Measurements from ENCODE around the gene MRPL4.
"Not testable (repeated sequence)": the region's sequence is repeated elsewhere in the genome, so short reads cannot be mapped to it uniquely, and the experiment has no call there.

The MRPL4 gene

DNA sequence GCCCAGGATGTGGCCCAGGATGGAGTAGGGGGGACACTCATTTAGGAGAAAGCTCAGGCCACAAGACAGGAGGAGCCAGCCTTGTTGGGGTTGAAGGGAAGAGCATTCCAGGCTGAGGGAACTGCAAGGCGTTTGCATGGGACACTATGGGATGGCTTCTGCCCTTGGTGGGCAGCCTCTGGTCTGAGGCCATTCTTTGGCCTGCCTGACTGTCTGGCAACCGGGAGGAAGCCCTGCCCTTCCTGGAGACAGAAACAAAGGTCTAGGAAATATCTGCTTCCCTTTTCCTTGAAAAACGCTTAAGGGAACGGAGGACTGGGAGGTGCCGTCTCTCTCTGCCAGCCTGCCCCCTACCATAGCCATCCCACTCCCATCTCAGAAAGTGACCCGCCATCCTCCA lies 16.1 kb downstream of the MRPL4 start:
- H3K4me1 ChIP-seq (ENCODE audit: control insufficient read depth, insufficient read depth, low read length) = 0 out of 2 replicates have a peak, but pooled peaks cover 5% of the 10 kb centered on the region
- H3K4me3 ChIP-seq (ENCODE audit: low read depth, low read length) = no peak overlapping the region
- peaks cover 28% of the 10 kb centered on the region for H3K27me3 ChIP-seq (ENCODE audit: control insufficient read depth, insufficient read depth, low read length)
- H3K27ac ChIP-seq (ENCODE audit: low read depth, low read length) = no peak overlapping the region
- H3K9me3 ChIP-seq (ENCODE audit: control insufficient read depth, insufficient read depth, low read length) = no peaks in the 10 kb centered on the region
- H3K36me3 ChIP-seq (ENCODE audit: control insufficient read depth, insufficient read depth, low read length) = no peaks in the 10 kb centered on the region
- no peak overlapping the region for H3K9ac ChIP-seq (ENCODE audit: low read depth, low read length)

DNA sequence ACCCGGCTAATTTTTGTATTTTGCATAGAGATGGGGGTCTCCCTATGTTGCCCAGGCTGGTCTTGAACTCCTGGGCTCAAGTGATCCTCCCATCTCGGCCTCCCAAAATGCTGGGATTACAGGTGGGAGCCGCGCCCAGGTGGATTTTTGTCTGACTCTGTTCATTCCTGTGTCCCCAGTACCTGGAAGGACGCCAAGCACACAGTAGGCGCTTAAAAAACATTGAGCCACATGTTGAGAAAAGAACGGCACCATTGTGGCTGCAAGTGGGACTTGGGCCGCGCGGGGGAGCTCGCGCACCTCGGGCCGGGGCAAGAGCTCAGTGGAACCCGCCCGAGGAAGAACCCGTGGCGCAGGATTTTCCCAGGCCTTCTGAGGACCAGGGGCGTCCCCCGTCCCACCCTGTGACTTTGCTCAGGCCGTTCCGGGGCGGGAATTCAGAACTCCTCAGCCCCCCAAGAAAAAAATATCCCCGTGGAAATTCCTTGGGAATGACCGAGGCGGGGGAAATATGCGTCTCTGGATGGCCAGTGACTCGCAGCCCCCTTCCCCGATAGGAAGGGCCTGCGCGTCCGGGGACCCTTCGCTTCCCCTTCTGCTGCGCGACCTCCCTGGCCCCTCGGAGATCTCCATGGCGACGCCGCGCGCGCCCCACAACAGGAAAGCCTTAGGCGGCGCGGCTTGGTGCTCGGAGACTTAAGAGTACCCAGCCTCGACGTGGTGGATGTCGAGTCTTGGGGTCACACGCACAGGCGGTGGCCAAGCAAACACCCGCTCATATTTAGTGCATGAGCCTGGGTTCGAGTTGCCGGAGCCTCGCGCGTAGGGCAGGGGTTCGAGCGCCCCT lies 17.5 kb downstream of the MRPL4 start:
- Histone ChIP-seq H3K27ac (ENCODE audit: low read depth, low read length) (no peak overlapping the region), H3K4me3 (ENCODE audit: low read depth, low read length) (peak overlapping the region; percentile 59), H3K9me3 (ENCODE audit: control insufficient read depth, insufficient read depth, low read length) (no peaks in the 10 kb centered on the region), H3K27me3 (ENCODE audit: control insufficient read depth, insufficient read depth, low read length) (peaks cover 28% of the 10 kb centered on the region), H3K4me1 (ENCODE audit: control insufficient read depth, insufficient read depth, low read length) (0 out of 2 replicates have a peak, but pooled peaks cover 5% of the 10 kb centered on the region), H3K9ac (ENCODE audit: low read depth, low read length) (no peak overlapping the region), H3K36me3 (ENCODE audit: control insufficient read depth, insufficient read depth, low read length) (no peaks in the 10 kb centered on the region)

DNA sequence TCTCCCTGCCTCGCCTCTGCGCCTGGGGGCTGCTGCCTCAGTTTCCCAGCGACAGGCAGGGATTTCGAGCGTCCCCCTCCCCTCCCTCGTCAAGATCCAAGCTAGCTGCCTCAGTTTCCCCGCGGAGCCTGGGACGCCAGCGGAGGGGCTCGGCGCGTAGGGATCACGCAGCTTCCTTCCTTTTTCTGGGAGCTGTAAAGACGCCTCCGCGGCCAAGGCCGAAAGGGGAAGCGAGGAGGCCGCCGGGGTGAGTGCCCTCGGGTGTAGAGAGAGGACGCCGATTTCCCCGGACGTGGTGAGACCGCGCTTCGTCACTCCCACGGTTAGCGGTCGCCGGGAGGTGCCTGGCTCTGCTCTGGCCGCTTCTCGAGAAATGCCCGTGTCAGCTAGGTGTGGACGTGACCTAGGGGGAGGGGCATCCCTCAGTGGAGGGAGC lies 18.2 kb downstream of the MRPL4 start:
- no peak overlapping the region for H3K27ac ChIP-seq (ENCODE audit: low read depth, low read length)

DNA sequence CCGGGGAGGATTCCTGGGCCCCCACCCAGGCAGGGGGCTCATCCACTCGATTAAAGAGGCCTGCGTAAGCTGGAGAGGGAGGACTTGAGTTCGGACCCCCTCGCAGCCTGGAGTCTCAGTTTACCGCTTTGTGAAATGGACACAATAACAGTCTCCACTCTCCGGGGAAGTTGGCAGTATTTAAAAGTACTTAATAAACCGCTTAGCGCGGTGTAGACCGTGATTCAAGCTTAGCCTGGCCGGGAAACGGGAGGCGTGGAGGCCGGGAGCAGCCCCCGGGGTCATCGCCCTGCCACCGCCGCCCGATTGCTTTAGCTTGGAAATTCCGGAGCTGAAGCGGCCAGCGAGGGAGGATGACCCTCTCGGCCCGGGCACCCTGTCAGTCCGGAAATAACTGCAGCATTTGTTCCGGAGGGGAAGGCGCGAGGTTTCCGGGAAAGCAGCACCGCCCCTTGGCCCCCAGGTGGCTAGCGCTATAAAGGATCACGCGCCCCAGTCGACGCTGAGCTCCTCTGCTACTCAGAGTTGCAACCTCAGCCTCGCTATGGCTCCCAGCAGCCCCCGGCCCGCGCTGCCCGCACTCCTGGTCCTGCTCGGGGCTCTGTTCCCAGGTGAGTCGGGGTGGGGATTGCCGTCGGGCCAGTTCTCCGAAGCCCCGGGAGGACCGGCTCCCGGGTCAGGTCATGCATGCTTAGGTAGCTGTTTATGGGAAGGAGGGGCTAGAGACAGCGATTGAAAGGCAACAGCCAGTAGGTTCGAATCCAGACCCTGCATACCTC lies 18.8 kb downstream of the MRPL4 start, which contains the start of gene ICAM1:
ICAM1 (plus strand) TSS at position 505 of the 779 bp plus-strand sequence; CDS start at position 545, 40 bp downstream.
- no peaks in the 10 kb centered on the region for H3K36me3 ChIP-seq (ENCODE audit: control insufficient read depth, insufficient read depth, low read length)
- H3K9me3 ChIP-seq (ENCODE audit: control insufficient read depth, insufficient read depth, low read length) = no peaks in the 10 kb centered on the region
- no peak within 1 kb of the TSS for H3K27ac ChIP-seq (ENCODE audit: low read depth, low read length)
- H3K4me3 ChIP-seq (ENCODE audit: low read depth, low read length) = peak within 1 kb of the TSS; percentile 59
- H3K27me3 ChIP-seq (ENCODE audit: control insufficient read depth, insufficient read depth, low read length) = peaks cover 28% of the 10 kb centered on the region
- H3K9ac ChIP-seq (ENCODE audit: low read depth, low read length) = no peak within 1 kb of the TSS
- H3K4me1 ChIP-seq (ENCODE audit: control insufficient read depth, insufficient read depth, low read length) = 0 out of 2 replicates have a peak, but pooled peaks cover 5% of the 10 kb centered on the region

More for the DNA sequence above, 18.2 kb downstream of the MRPL4 start:
- peak overlapping the region; percentile 59 for H3K4me3 ChIP-seq (ENCODE audit: low read depth, low read length)
- H3K4me1 ChIP-seq (ENCODE audit: control insufficient read depth, insufficient read depth, low read length) = 0 out of 2 replicates have a peak, but pooled peaks cover 5% of the 10 kb centered on the region
- no peak overlapping the region for H3K9ac ChIP-seq (ENCODE audit: low read depth, low read length)
- H3K36me3 ChIP-seq (ENCODE audit: control insufficient read depth, insufficient read depth, low read length) = no peaks in the 10 kb centered on the region
- H3K9me3 ChIP-seq (ENCODE audit: control insufficient read depth, insufficient read depth, low read length) = no peaks in the 10 kb centered on the region
- H3K27me3 ChIP-seq (ENCODE audit: control insufficient read depth, insufficient read depth, low read length) = peaks cover 28% of the 10 kb centered on the region

DNA sequence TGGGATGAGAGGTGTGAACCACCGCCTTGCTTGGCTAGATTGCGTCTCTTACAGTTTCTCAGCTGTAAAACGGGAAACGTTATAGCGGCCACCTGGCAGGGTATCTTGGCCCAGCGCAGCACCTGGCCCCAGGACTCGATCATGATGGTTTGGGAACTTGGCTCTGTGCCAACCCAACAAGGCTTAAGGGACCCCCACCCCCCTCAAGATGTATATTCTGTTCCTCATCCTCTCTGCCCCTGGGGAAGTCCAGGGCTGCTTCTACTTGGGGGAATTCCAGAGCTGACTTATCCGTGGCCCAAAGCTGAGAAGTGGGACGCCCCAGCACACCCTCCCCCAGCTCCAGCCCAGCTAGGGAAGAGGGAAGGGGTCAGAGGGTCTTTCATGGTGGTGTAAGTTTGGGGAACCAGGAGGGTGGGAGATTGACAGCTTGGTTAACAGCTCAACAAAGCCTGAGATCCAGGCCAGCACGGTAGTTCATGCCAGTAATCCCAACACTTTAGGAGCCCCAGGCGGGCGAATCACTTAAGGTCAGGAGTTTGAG lies 19.6 kb downstream of the MRPL4 start:
- Histone ChIP-seq H3K4me1 (ENCODE audit: control insufficient read depth, insufficient read depth, low read length) (0 out of 2 replicates have a peak, but pooled peaks cover 5% of the 10 kb centered on the region), H3K9me3 (ENCODE audit: control insufficient read depth, insufficient read depth, low read length) (no peaks in the 10 kb centered on the region), H3K36me3 (ENCODE audit: control insufficient read depth, insufficient read depth, low read length) (no peaks in the 10 kb centered on the region), H3K4me3 (ENCODE audit: low read depth, low read length) (peak overlapping the region; percentile 59; the same call in 1 of the 2 replicates), H3K9ac (ENCODE audit: low read depth, low read length) (no peak overlapping the region), H3K27me3 (ENCODE audit: control insufficient read depth, insufficient read depth, low read length) (peaks cover 28% of the 10 kb centered on the region), H3K27ac (ENCODE audit: low read depth, low read length) (no peak overlapping the region)

DNA sequence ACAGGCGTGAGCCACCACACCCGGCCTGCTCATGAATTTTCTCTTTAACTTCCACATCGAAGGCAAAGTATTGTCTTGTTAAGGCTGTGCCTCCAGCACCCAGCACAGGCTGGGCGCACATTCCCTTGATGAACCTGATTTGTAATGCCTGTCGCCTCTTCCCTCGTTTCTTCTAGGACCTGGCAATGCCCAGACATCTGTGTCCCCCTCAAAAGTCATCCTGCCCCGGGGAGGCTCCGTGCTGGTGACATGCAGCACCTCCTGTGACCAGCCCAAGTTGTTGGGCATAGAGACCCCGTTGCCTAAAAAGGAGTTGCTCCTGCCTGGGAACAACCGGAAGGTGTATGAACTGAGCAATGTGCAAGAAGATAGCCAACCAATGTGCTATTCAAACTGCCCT lies 22.6 kb downstream of the MRPL4 start:
- H3K4me3 ChIP-seq (ENCODE audit: low read depth, low read length) = no peak overlapping the region
- no peaks in the 10 kb centered on the region for H3K36me3 ChIP-seq (ENCODE audit: control insufficient read depth, insufficient read depth, low read length)
- no peak overlapping the region for H3K27ac ChIP-seq (ENCODE audit: low read depth, low read length)
- H3K9me3 ChIP-seq (ENCODE audit: control insufficient read depth, insufficient read depth, low read length) = no peaks in the 10 kb centered on the region
- H3K27me3 ChIP-seq (ENCODE audit: control insufficient read depth, insufficient read depth, low read length) = peaks cover 27% of the 10 kb centered on the region
- no peak overlapping the region for H3K9ac ChIP-seq (ENCODE audit: low read depth, low read length)
- 0 out of 2 replicates have a peak, but pooled peaks cover 5% of the 10 kb centered on the region for H3K4me1 ChIP-seq (ENCODE audit: control insufficient read depth, insufficient read depth, low read length)

DNA sequence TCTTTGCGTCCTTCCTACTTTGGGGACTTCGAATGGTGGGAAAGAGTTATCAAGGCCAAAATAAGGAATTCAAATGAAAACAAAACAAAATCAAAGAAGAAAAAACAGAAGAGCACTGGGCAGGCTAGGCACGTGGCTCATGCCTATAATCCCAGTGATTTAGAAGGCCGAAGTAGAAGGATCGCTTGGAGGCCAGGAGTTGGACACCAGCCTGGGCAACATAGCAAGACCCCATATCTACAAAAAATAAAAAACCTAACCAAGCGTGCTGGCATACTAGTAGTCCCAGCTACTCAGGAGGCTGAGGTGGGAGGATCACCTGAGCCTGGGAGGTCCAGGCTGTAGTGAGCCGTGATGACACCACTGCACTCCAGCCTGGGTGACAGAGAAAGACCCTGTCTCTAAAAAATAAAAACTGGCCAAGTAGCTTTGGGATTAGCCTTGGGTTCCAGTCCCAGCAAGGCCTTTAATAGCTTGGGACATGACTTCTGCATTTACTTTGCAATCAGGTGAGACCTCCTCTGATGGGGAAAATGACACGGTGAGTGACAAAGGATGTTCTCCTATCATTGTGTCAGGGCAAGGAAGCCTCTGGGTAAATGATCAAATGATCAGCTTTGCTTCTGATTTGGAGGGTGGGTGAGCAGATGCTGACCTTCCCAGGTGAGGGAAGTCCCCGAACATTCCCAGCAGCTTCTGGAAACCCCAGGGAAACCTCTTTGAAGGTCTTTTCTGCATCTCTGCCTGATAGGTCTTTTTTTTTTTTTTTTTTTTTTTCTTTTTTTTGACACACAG lies 26.0 kb downstream of the MRPL4 start:
- no peaks in the 10 kb centered on the region for H3K36me3 ChIP-seq (ENCODE audit: control insufficient read depth, insufficient read depth, low read length)
- H3K27me3 ChIP-seq (ENCODE audit: control insufficient read depth, insufficient read depth, low read length) = no peaks in the 10 kb centered on the region
- no peak overlapping the region for H3K9ac ChIP-seq (ENCODE audit: low read depth, low read length)
- no peak overlapping the region for H3K27ac ChIP-seq (ENCODE audit: low read depth, low read length)
- H3K9me3 ChIP-seq (ENCODE audit: control insufficient read depth, insufficient read depth, low read length) = no peaks in the 10 kb centered on the region
- no peaks in the 10 kb centered on the region for H3K4me1 ChIP-seq (ENCODE audit: control insufficient read depth, insufficient read depth, low read length)
- H3K4me3 ChIP-seq (ENCODE audit: low read depth, low read length) = no peak overlapping the region

DNA sequence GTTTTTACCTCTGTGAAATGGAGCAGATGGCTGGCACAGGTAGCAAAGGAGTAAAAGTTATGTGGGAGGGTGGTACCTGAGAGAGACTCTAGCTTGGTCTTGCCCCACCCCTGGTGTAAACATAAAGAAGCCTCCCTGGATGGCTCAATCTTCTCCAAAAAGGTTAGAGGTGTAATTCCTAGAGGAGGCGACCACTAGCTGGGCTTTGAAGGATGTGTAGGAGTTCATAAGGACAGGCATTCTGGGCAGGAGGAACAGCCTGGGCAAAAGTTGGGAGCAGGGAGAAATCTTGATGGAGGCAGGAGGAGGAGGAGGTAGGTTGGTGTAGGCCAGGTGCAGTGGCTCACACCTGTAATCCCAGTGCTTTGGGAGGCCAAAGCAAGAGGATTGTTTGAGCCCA lies 26.9 kb downstream of the MRPL4 start:
- Histone ChIP-seq H3K27ac (ENCODE audit: low read depth, low read length) (no peak overlapping the region), H3K4me1 (ENCODE audit: control insufficient read depth, insufficient read depth, low read length) (no peaks in the 10 kb centered on the region), H3K9ac (ENCODE audit: low read depth, low read length) (no peak overlapping the region), H3K4me3 (ENCODE audit: low read depth, low read length) (no peak overlapping the region), H3K36me3 (ENCODE audit: control insufficient read depth, insufficient read depth, low read length) (no peaks in the 10 kb centered on the region), H3K9me3 (ENCODE audit: control insufficient read depth, insufficient read depth, low read length) (no peaks in the 10 kb centered on the region), H3K27me3 (ENCODE audit: control insufficient read depth, insufficient read depth, low read length) (no peaks in the 10 kb centered on the region)

DNA sequence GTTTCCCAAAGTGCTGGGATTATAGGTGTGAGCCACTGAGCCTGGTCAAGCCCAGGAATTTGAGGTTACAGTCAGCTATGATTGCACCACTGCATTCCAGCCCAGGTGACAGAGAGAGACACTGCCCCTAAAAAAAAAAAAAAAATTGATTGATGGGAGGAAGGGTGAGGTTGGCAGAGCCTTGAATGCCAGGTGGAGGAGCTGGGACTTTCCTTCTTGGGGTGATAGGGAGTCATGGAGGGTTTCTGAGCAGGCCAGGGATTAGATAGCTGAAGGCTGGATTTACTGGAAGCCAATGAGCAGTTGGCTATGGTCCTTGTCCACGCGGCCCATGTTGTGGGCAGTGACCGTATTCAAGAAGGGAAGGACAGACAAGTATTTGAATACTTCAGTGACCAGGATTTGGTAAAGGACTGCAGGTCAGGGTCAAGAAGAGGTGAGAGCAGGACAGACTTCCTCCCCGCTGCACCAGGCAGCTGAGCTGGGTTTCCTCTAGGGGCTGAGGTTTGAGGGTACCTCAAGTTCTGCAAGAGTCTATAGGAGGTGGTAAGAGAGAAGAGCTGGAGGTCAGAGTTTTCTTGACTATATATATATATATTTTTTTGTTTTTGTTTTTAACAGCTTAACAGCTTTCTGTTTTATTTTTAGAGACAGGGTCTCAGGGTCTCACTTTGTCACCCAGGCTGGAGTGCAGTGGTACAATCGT lies 27.9 kb downstream of the MRPL4 start:
- Histone ChIP-seq H3K36me3 (ENCODE audit: control insufficient read depth, insufficient read depth, low read length) (no peaks in the 10 kb centered on the region), H3K4me1 (ENCODE audit: control insufficient read depth, insufficient read depth, low read length) (no peaks in the 10 kb centered on the region), H3K9ac (ENCODE audit: low read depth, low read length) (no peak overlapping the region), H3K27ac (ENCODE audit: low read depth, low read length) (no peak overlapping the region), H3K4me3 (ENCODE audit: low read depth, low read length) (no peak overlapping the region), H3K27me3 (ENCODE audit: control insufficient read depth, insufficient read depth, low read length) (no peaks in the 10 kb centered on the region), H3K9me3 (ENCODE audit: control insufficient read depth, insufficient read depth, low read length) (no peaks in the 10 kb centered on the region)

DNA sequence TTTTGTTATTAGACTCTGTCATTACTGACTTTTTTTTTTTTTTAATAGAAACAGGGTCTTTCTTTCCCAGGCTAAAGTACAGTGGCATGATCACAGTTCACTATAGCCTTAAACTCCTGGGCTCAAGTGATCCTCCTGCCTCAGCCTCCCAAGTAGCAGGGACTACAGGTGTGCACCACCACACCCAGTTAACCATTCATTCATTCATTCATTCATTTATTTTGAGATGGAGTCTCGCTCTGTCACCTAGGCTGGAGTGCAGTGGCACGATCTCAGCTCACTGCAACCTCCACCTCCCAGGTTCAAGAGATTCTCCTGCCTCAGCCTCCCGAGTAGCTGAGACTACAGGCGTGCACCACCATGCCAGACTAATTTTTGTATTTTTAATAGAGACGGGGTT lies 30.0 kb downstream of the MRPL4 start:
- H3K9ac ChIP-seq (ENCODE audit: low read depth, low read length); H3K9me3 ChIP-seq (ENCODE audit: control insufficient read depth, insufficient read depth, low read length); H3K27ac ChIP-seq (ENCODE audit: low read depth, low read length); H3K4me1 ChIP-seq (ENCODE audit: control insufficient read depth, insufficient read depth, low read length); H3K36me3 ChIP-seq (ENCODE audit: control insufficient read depth, insufficient read depth, low read length); H3K4me3 ChIP-seq (ENCODE audit: low read depth, low read length): not testable (repeated sequence)
- H3K27me3 ChIP-seq (ENCODE audit: control insufficient read depth, insufficient read depth, low read length) = peaks cover 10% of the 10 kb centered on the region; the same call in 1 of the 2 replicates

All from HUES48 (cell line).